Measurements from ENCODE around the gene SPOCK2.

DNA sequence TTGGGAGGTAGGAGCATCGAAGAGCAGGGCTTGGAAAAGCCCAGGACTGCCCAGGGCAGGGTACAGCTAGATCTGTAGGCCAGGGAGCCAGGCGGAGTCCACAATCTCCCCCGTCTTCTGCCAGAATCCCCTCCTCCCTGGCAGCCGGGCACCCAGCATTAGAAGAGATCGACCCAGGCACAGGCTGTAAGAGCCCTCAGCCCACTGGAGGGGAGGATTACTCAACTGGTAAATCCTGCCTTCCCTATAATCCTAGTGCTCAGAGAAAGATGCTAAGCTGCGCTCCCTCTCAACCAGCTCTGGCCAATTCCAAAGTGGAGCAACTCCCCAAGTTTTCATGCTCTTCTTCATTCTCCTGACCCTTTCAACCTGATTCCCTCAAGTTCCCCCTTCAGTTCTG is 3.2 kb downstream of the SPOCK2 start:
- TF ChIP-seq, protein P1, sequence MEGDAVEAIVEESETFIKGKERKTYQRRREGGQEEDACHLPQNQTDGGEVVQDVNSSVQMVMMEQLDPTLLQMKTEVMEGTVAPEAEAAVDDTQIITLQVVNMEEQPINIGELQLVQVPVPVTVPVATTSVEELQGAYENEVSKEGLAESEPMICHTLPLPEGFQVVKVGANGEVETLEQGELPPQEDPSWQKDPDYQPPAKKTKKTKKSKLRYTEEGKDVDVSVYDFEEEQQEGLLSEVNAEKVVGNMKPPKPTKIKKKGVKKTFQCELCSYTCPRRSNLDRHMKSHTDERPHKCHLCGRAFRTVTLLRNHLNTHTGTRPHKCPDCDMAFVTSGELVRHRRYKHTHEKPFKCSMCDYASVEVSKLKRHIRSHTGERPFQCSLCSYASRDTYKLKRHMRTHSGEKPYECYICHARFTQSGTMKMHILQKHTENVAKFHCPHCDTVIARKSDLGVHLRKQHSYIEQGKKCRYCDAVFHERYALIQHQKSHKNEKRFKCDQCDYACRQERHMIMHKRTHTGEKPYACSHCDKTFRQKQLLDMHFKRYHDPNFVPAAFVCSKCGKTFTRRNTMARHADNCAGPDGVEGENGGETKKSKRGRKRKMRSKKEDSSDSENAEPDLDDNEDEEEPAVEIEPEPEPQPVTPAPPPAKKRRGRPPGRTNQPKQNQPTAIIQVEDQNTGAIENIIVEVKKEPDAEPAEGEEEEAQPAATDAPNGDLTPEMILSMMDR (IDR thresholded peaks at IDR 0.05) = no peak
- no peak for TF ChIP-seq EP300 (IDR thresholded peaks at IDR 0.05)
- no peak for TF ChIP-seq POLR2A (IDR thresholded peaks at IDR 0.05)
